ENCODE data around the gene SLC25A36.

SLC25A36 gene

GRCh38 chr3:140995881-140996280, 54.2 kb downstream of the SLC25A36 start:
- H3K27me3 ChIP-seq (ENCODE audit: low read length), result no peaks in the 10 kb centered on the region
- no peak overlapping the region for H3K4me3 ChIP-seq (ENCODE audit: insufficient read depth, low read length, poor library complexity, severe bottlenecking)
- no peaks in the 10 kb centered on the region for H3K9me2 ChIP-seq (replicated peaks; ENCODE audit: insufficient read depth, low read length)
- no peak overlapping the region for H2AFZ ChIP-seq (ENCODE audit: low read depth, low read length, severe bottlenecking)
- TF ChIP-seq CTCF (IDR thresholded peaks at IDR 0.05; ENCODE audit: insufficient read depth, low read length, poor library complexity, severe bottlenecking), result no peak
- no peak for TF ChIP-seq EZH2phosphoT487 (conservative IDR thresholded peaks at IDR 0.05; ENCODE audit: low read length)
- H3K27ac ChIP-seq (ENCODE audit: low read depth, low read length), result no peak overlapping the region
- no peaks in the 10 kb centered on the region for H3K79me2 ChIP-seq (ENCODE audit: insufficient read depth, low read length)
- no peak overlapping the region for H3K4me2 ChIP-seq (ENCODE audit: low read depth, low read length, poor library complexity, severe bottlenecking)
- H3K36me3 ChIP-seq (ENCODE audit: low read length), result no peaks in the 10 kb centered on the region
- H4K20me1 ChIP-seq (ENCODE audit: low read depth, low read length), result no peaks in the 10 kb centered on the region
- no peaks in the 10 kb centered on the region for H3K9me3 ChIP-seq (ENCODE audit: insufficient read depth, low read length)
- no peak overlapping the region for H3K9ac ChIP-seq (ENCODE audit: low read length)
- no peaks in the 10 kb centered on the region for H3F3A ChIP-seq (ENCODE audit: insufficient read depth)

GRCh38 chr3:141000027-141000663, 58.5 kb downstream of the SLC25A36 start:
- Histone ChIP-seq H3K4me2 (ENCODE audit: low read depth, low read length, poor library complexity, severe bottlenecking) (no peak overlapping the region), H3K9me3 (ENCODE audit: insufficient read depth, low read length) (no peaks in the 10 kb centered on the region), H4K20me1 (ENCODE audit: low read depth, low read length) (no peaks in the 10 kb centered on the region), H3K79me2 (ENCODE audit: insufficient read depth, low read length) (no peaks in the 10 kb centered on the region), H3K27me3 (ENCODE audit: low read length) (no peaks in the 10 kb centered on the region), H3K9ac (ENCODE audit: low read length) (no peak overlapping the region), H3K9me2 (replicated peaks; ENCODE audit: insufficient read depth, low read length) (no peaks in the 10 kb centered on the region), H3K4me3 (ENCODE audit: insufficient read depth, low read length, poor library complexity, severe bottlenecking) (no peak overlapping the region), H3K27ac (ENCODE audit: low read depth, low read length) (no peak overlapping the region), H3K36me3 (ENCODE audit: low read length) (no peaks in the 10 kb centered on the region), H2AFZ (ENCODE audit: low read depth, low read length, severe bottlenecking) (no peak overlapping the region), H3F3A (ENCODE audit: insufficient read depth) (no peaks in the 10 kb centered on the region)
- TF ChIP-seq EZH2phosphoT487 (conservative IDR thresholded peaks at IDR 0.05; ENCODE audit: low read length) (no peak), CTCF (IDR thresholded peaks at IDR 0.05; ENCODE audit: insufficient read depth, low read length, poor library complexity, severe bottlenecking) (peak; percentile 62)

GRCh38 chr3:141000686-141001085, 59.0 kb downstream of the SLC25A36 start:
- H2AFZ ChIP-seq (ENCODE audit: low read depth, low read length, severe bottlenecking), result peak overlapping the region; percentile 16
- no peaks in the 10 kb centered on the region for H3K9me2 ChIP-seq (replicated peaks; ENCODE audit: insufficient read depth, low read length)
- no peaks in the 10 kb centered on the region for H3K9me3 ChIP-seq (ENCODE audit: insufficient read depth, low read length)
- H3K36me3 ChIP-seq (ENCODE audit: low read length), result no peaks in the 10 kb centered on the region
- H3K27ac ChIP-seq (ENCODE audit: low read depth, low read length), result no peak overlapping the region
- no peak overlapping the region for H3K4me2 ChIP-seq (ENCODE audit: low read depth, low read length, poor library complexity, severe bottlenecking)
- H3F3A ChIP-seq (ENCODE audit: insufficient read depth), result no peaks in the 10 kb centered on the region
- no peaks in the 10 kb centered on the region for H4K20me1 ChIP-seq (ENCODE audit: low read depth, low read length)
- no peak overlapping the region for H3K4me3 ChIP-seq (ENCODE audit: insufficient read depth, low read length, poor library complexity, severe bottlenecking)
- TF ChIP-seq CTCF (IDR thresholded peaks at IDR 0.05; ENCODE audit: insufficient read depth, low read length, poor library complexity, severe bottlenecking) (no peak), EZH2phosphoT487 (conservative IDR thresholded peaks at IDR 0.05; ENCODE audit: low read length) (no peak)
- H3K27me3 ChIP-seq (ENCODE audit: low read length), result no peaks in the 10 kb centered on the region
- no peaks in the 10 kb centered on the region for H3K79me2 ChIP-seq (ENCODE audit: insufficient read depth, low read length)
- no peak overlapping the region for H3K9ac ChIP-seq (ENCODE audit: low read length)
